Kidney (tissue), 14 donors: Measurements from ENCODE around the gene CMSS1. TPM values are rescaled to one million over a fixed set of nuclear protein-coding genes. Genes with fewer than 3 reads are reported as not detected.
A peak's percentile ranks its signal among the peaks of the same experiment; 100 is the strongest.

Source experiments
- DNase-seq, 5 donors: peaks; one replicate each; pipeline ENCODE4 v3.0.0-alpha.2; 2013 to 2020
- FAIRE-seq: peaks from 2 replicates; lab custom pipeline; 2012; peaks lifted over from hg19 to GRCh38; lab: Jason Lieb, UNC
- H3K27ac ChIP-seq, 2 donors: one replicate each; pipeline ENCODE4 v1.7.0; 2013; ENCODE audit warnings: low read depth in 2 of 2, low read length in 2 of 2, inconsistent platforms in 1 of 2
- H3K27me3 ChIP-seq: one replicate; pipeline ENCODE4 v1.7.1; 2013; ENCODE audit warnings: low read length, inconsistent platforms; ENCODE audit not compliant: control insufficient read depth, insufficient read depth
- H3K36me3 ChIP-seq, 3 donors: one replicate each; pipeline versions ENCODE4 v1.7.0 to v1.7.1; 2013; ENCODE audit warnings: low read length in 3 of 3, control low read depth in 1 of 3, inconsistent platforms in 1 of 3; ENCODE audit not compliant: insufficient read depth in 3 of 3, control insufficient read depth in 2 of 3
- H3K4me1 ChIP-seq, 3 donors: one replicate each; pipeline versions ENCODE4 v1.7.0 to v1.7.1; 2013; ENCODE audit warnings: low read length in 3 of 3, inconsistent platforms in 1 of 3, low read depth in 1 of 3; ENCODE audit not compliant: control insufficient read depth in 2 of 3, insufficient read depth in 2 of 3
- H3K4me3 ChIP-seq, 3 donors: one replicate each; pipeline versions ENCODE4 v1.7.0 to v1.8.1; 2013; ENCODE audit warnings: low read length in 3 of 3, control low read depth in 1 of 3, inconsistent platforms in 1 of 3
- H3K9ac ChIP-seq, 3 donors: one replicate each; pipeline versions ENCODE4 v1.7.0 to v1.7.1; 2013; ENCODE audit warnings: low read length in 3 of 3, control low read depth in 1 of 3, inconsistent platforms in 1 of 3
- H3K9me3 ChIP-seq, 3 donors: one replicate each; pipeline versions ENCODE4 v1.7.0 to v1.7.1; 2013; ENCODE audit warnings: low read length in 3 of 3, control low read depth in 1 of 3, inconsistent platforms in 1 of 3; ENCODE audit not compliant: control insufficient read depth in 2 of 3, insufficient read depth in 1 of 3
- intact Hi-C: fragments of 100-400 bp; cut with DNase I; formaldehyde crosslinking; loops from one replicate; pipeline ENCODE4 v1.11.1; 2022
- polyA plus RNA-seq: library from polyadenylated mRNA; stranded (reverse); fragments of 350-450 nt; fragmentation: Illumina TruSeq; extraction: RNeasy Lipid Tissue Mini Kit (QIAGEN cat#74804); gene quantifications from one replicate; pipeline ENCODE4 v1.2.3, GENCODE V29; 2014; ENCODE audit warnings: low read depth, low replicate concordance; ENCODE audit not compliant: insufficient read depth
- total RNA-seq: library from RNA; stranded (reverse); fragmentation: NEBNext Ultra II Directional; extraction: Animal tissue kit (Norgen Biotek cat#: 25700); gene quantifications from one replicate; pipeline ENCODE4 v1.2.1, GENCODE V29; 2021
- TF ChIP-seq, protein P1 (sequence below): IDR thresholded peaks from 3 replicates; pipeline ENCODE4 v1.5.1; 2012; ENCODE audit warnings: mild to moderate bottlenecking, moderate library complexity, borderline replicate concordance; ENCODE audit not compliant: insufficient read depth; ENCODE audit errors: extremely low read depth
- donor health status: control.
- donor health status: control.
- donor health status: control.
- donor health status: control.
- donor health status: control.
- donor health status: DM: yes; HTN: yes; CAD: no.
- donor health status: Normal renal cell carcinoma (clear cell type).

The CMSS1 gene
- total and polyA plus RNA-seq, 2 donors from 2014 or later, result 26.4 to 27.0 TPM

DNA sequence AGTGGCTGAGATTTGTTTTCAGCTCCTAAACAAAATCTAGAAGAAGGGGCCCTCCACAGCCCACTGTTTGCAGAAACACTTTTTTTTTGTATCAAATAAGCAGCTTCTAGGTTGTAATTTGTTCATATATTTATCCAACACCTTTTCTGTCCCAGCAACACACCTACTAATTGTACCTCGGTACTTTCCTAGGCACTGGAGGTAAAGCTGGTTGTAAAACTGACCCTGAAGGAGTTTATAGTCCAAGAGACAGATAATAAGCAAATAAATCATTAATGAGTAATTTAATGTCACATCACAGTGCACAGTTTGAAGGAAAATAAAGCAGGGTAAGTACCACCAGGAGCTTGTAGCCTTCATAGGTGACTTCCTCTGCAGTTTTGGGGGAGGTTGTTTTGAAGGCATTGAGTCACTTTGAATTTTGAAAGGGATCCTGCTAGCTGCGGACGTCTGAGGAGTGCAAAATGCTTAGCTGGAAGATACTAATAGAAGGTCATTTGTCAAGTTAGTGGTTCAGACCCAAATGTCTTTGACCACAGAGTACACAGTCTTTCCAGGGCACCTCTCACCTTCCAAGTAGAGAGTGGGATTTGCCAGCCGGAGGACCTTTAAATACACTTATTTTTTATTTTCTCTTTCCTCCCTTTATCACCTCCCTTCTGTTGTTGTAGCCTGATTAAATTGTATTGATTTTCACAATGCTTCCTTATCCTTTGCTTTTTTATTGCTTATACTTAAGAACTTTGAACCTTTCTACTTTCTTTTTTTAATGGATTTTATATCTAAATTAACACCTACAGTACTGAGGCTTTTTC is 53.8 kb downstream of the CMSS1 start:
- Histone ChIP-seq H3K4me3 (peak overlapping the region in 1 of 3 donors; percentile 2), H3K36me3 (no peaks in the 10 kb centered on the region), H3K4me1 (peaks cover 6 to 10% (median 6%) of the 10 kb centered on the region in 3 donors), H3K27ac (peak overlapping the region in 1 of 2 donors; percentile 57), H3K27me3 (no peaks in the 10 kb centered on the region), H3K9ac (no peak overlapping the region), H3K9me3 (no peaks in the 10 kb centered on the region)
- intact Hi-C loops, result no loop called here
- TF ChIP-seq, protein P1, sequence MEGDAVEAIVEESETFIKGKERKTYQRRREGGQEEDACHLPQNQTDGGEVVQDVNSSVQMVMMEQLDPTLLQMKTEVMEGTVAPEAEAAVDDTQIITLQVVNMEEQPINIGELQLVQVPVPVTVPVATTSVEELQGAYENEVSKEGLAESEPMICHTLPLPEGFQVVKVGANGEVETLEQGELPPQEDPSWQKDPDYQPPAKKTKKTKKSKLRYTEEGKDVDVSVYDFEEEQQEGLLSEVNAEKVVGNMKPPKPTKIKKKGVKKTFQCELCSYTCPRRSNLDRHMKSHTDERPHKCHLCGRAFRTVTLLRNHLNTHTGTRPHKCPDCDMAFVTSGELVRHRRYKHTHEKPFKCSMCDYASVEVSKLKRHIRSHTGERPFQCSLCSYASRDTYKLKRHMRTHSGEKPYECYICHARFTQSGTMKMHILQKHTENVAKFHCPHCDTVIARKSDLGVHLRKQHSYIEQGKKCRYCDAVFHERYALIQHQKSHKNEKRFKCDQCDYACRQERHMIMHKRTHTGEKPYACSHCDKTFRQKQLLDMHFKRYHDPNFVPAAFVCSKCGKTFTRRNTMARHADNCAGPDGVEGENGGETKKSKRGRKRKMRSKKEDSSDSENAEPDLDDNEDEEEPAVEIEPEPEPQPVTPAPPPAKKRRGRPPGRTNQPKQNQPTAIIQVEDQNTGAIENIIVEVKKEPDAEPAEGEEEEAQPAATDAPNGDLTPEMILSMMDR, result no peak
- DNase-seq, result peak in 1 of 5 donors; percentile 55
- FAIRE-seq, result no peak

DNA sequence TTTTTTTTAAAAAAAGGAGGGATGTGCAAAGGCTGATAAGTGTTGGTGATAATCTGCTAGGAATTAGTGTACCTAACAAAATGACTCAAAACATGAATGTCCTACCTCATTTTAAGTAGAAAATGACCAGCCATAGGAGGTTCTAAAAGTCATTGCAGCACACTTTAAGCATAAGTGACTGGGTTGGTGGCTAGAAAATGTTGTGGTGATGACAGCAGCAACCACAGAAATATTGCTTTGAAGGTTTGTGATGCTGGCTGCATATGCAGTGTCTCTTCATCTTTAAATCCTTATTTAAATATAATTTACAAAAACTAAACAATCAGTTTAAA is 55.2 kb downstream of the CMSS1 start:
- Histone ChIP-seq H3K9me3 (no peaks in the 10 kb centered on the region), H3K36me3 (no peaks in the 10 kb centered on the region), H3K4me3 (peak overlapping the region in 1 of 3 donors; percentile 85), H3K27ac (peak overlapping the region in 1 of 2 donors; percentile 55), H3K27me3 (no peaks in the 10 kb centered on the region), H3K9ac (no peak overlapping the region), H3K4me1 (peaks cover 6 to 7% (median 6%) of the 10 kb centered on the region in 3 donors)
- DNase-seq (no peak), FAIRE-seq (no peak)
- intact Hi-C loops, result no loop called here
- TF ChIP-seq, protein P1, result no peak

DNA sequence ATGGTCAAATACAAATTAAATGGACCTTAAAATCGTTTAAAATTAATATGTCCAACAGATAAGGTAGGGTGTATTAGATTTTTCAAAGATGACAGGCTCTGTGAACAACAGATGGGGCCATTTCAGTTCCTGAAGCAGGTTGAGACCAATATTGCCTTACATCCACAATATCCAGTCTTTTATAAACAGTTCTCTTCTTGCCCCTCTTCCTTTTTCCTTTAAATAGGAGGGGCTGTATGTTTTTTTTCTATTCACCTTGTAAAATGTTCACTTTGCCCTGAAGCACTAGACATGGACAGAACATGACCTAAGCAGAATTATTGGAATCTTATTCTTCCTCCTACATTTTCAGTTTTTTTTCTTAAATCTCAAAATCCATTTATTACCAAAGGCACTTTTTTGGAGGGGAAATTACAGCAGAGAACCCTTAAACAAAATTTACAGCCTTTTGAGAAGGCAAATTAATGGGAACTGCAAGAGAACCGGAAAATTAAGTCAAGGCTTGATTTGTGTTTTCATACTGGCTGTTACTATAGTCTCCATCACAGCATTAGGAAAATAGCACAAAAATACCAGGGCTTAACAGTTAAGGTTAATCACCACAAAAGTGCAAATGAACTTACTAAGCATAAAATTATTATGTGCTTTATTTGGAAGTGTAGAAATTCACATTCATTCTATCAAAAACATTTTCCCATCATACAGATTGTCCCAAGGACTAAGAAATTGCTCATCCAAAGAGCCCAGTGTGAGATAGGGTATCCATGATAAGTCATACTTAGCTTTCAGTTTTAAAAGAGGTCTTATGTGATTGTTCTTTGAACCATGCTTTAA is 55.8 kb downstream of the CMSS1 start:
- Histone ChIP-seq H3K36me3 (no peaks in the 10 kb centered on the region), H3K9me3 (no peaks in the 10 kb centered on the region), H3K27me3 (no peaks in the 10 kb centered on the region), H3K4me3 (peak overlapping the region in 2 of 3 donors; percentile 1 to 85), H3K4me1 (peaks cover 4 to 7% (median 6%) of the 10 kb centered on the region in 3 donors), H3K27ac (peak overlapping the region; percentile 25 to 55), H3K9ac (peak overlapping the region in 1 of 3 donors; percentile 17)
- DNase-seq (peak in 1 of 5 donors; percentile 76), FAIRE-seq (no peak)
- intact Hi-C loops, result no loop called here
- TF ChIP-seq, protein P1, result no peak
